ENCODE results near the gene TRHDE. TPM values are rescaled to one million over a fixed set of nuclear protein-coding genes. Genes with fewer than 3 reads are reported as not detected.

Gene TRHDE
- total RNA-seq, 1 donor from 2014 or later = 26.9 TPM

GRCh38 chr12:72472350-72472749, 200.2 kb downstream of the TRHDE start:
- no peak overlapping the region for H3K4me3 ChIP-seq (ENCODE audit: low read depth, low read length)
- TF ChIP-seq, protein P1, sequence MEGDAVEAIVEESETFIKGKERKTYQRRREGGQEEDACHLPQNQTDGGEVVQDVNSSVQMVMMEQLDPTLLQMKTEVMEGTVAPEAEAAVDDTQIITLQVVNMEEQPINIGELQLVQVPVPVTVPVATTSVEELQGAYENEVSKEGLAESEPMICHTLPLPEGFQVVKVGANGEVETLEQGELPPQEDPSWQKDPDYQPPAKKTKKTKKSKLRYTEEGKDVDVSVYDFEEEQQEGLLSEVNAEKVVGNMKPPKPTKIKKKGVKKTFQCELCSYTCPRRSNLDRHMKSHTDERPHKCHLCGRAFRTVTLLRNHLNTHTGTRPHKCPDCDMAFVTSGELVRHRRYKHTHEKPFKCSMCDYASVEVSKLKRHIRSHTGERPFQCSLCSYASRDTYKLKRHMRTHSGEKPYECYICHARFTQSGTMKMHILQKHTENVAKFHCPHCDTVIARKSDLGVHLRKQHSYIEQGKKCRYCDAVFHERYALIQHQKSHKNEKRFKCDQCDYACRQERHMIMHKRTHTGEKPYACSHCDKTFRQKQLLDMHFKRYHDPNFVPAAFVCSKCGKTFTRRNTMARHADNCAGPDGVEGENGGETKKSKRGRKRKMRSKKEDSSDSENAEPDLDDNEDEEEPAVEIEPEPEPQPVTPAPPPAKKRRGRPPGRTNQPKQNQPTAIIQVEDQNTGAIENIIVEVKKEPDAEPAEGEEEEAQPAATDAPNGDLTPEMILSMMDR (conservative IDR thresholded peaks at IDR 0.05; ENCODE audit: low read depth, low read length) = peak; percentile 52
- DNase-seq (ENCODE audit: low read depth) = no peak

GRCh38 chr12:72476301-72476700, 204.1 kb downstream of the TRHDE start:
- DNase-seq (ENCODE audit: low read depth) = no peak
- TF ChIP-seq, protein P1 (conservative IDR thresholded peaks at IDR 0.05; ENCODE audit: low read depth, low read length) = no peak
- H3K4me3 ChIP-seq (ENCODE audit: low read depth, low read length) = no peak overlapping the region

DNA sequence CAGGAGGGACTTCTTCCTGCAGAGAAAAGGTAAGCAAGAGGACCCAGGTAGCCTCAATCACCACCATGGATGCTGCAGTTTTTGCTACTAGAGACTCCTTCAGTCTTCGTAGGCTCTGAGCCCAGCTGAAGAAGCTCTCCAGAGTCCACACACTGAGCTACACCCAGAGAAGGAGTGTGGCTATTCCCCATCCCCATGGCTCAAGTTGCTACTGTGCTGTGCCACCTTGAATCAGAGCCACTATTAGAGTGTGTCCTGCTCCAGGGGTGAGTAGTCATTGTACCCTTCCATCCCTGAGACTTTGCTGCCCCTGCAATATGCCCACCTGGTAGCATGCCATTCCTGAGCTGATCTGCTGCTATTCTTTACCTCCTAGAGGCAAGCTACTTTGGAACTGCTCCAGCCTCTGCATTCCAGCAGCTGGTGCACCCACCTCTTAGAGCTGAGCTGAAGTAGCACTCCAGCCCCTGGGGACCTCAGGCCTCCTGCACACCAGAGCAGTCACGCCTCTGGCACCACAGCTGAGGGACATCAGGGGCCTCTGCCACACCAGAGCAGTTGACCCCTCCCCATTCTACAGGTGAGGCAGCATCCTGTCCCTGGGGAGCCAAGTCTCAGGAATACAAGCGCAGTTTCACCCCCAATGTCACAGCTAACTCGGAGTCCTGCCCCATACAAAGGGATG, 213.0 kb downstream of the TRHDE start:
- no peak overlapping the region for H3K4me3 ChIP-seq (ENCODE audit: low read depth, low read length)
- DNase-seq (ENCODE audit: low read depth) = no peak
- TF ChIP-seq, protein P1 (conservative IDR thresholded peaks at IDR 0.05; ENCODE audit: low read depth, low read length) = no peak

DNA sequence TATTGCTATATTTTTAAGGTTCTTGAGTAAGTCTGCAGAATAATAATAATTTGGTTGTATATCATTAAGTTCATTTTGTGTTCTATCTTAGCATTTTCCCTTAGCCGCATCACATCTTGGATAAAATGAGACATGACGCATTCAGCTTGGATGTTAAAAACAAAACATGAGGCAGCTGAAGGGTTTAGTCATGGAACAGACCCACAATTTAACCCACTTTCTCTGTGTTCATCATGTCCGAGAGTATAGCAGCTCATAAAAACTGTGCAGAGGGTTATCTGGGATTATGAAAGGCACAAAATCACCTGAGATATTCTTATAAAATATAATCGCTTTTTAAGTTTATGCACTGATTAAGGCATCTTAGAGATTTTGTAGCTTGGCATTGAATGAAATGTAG, 219.3 kb downstream of the TRHDE start:
- no peak overlapping the region for H3K4me3 ChIP-seq (ENCODE audit: low read depth, low read length)
- TF ChIP-seq, protein P1 (conservative IDR thresholded peaks at IDR 0.05; ENCODE audit: low read depth, low read length) = no peak
- no peak for DNase-seq (ENCODE audit: low read depth)

- DNase-seq (ENCODE audit: low read depth) = no peak
- TF ChIP-seq, protein P1 (conservative IDR thresholded peaks at IDR 0.05; ENCODE audit: low read depth, low read length) = no peak
- H3K4me3 ChIP-seq (ENCODE audit: low read depth, low read length) = no peak overlapping the region
Measured at GRCh38 chr12:72493407-72493806, 221.2 kb downstream of the TRHDE start.

GRCh38 chr12:72498354-72498753, 226.2 kb downstream of the TRHDE start:
- TF ChIP-seq, protein P1 (conservative IDR thresholded peaks at IDR 0.05; ENCODE audit: low read depth, low read length) = no peak
- no peak for DNase-seq (ENCODE audit: low read depth)
- no peak overlapping the region for H3K4me3 ChIP-seq (ENCODE audit: low read depth, low read length)

GRCh38 chr12:72499244-72499643, 227.1 kb downstream of the TRHDE start:
- DNase-seq (ENCODE audit: low read depth) = no peak
- H3K4me3 ChIP-seq (ENCODE audit: low read depth, low read length) = no peak overlapping the region
- TF ChIP-seq, protein P1 (conservative IDR thresholded peaks at IDR 0.05; ENCODE audit: low read depth, low read length) = no peak
